AG10803 (cell line): Measurements from ENCODE around the gene DCAF11.

ENCODE experiments used
- DNase-seq: peaks from one replicate; pipeline ENCODE4 v3.0.0; 2010; ENCODE audit warnings: low read depth
- H3K4me3 ChIP-seq: 2 replicates; pipeline ENCODE4 v1.5.1; 2011; ENCODE audit warnings: mild to moderate bottlenecking, low read length, control low read depth
- CTCF ChIP-seq: conservative IDR thresholded peaks from 2 replicates; pipeline ENCODE4 v1.5.1; 2011; ENCODE audit warnings: mild to moderate bottlenecking, low read length, control low read depth, inconsistent platforms

The DCAF11 gene

DNA sequence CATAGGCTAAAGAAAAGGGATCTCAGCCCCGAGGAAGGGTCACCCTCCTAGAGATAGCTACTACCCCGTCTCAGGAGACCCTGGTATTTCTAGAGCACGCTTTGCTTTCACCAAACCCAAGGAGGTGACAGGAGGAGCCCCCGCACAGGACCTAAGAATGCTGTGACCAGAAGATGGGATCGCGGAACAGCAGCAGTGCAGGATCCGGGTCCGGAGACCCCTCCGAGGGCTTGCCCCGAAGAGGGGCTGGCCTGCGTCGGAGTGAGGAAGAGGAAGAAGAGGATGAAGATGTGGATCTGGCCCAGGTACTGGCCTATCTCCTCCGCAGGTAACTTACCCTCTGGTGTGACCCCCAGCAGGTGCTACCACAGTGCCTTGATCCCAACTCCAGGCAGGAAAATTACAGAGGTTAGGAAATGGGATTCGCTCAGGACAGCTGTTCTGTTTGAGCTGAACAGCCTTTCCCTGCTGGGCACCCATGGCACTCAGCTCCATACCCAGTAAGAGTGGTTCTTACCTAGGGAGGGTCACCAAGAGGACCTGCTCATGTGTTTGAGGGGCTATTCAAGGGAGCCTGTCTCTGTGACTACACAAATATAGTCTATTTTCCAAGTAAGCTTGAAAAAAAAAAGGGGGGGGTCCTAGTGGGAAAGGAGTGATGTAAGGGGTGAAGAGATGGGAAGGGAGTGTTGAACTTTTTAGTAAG is 998 bp downstream of the DCAF11 start:
- H3K4me3 ChIP-seq: peak overlapping the region; percentile 90

GRCh38 chr14:24116128-24116814 is 1.7 kb downstream of the DCAF11 start:
- TF ChIP-seq CTCF: no peak
- DNase-seq: no peak
- H3K4me3 ChIP-seq: no peak overlapping the region

More for the DNA sequence above, 998 bp downstream of the DCAF11 start:
- no peak for DNase-seq
- TF ChIP-seq CTCF: no peak

DNA sequence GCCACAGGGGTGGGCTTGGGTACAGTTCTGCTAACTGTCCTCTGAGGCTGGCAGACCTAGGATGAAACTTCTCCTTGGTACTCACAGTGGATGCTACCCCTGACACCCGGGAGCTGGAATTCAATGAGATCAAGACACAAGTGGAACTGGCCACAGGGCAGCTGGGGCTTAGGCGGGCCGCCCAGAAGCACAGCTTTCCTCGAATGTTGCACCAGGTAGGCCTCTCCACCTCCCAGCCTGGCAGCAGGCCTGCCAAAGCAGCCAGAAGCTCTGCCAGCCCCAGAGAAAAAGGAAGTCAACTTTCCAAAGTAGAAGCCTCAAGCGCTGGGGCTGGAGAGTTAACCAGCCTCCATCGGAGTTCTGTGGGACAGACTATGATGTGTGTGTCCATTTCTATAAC is 2.6 kb downstream of the DCAF11 start:
- H3K4me3 ChIP-seq: no peak overlapping the region
- DNase-seq: no peak
- no peak for TF ChIP-seq CTCF

- TF ChIP-seq CTCF: no peak
- no peak for DNase-seq
- H3K4me3 ChIP-seq: no peak overlapping the region
Observed at GRCh38 chr14:24119691-24120090, 5.1 kb downstream of the DCAF11 start.

- DNase-seq: no peak
- no peak overlapping the region for H3K4me3 ChIP-seq
- TF ChIP-seq CTCF: no peak
Observed at GRCh38 chr14:24121210-24121609, 6.6 kb downstream of the DCAF11 start.

GRCh38 chr14:24122416-24122815 is 7.8 kb downstream of the DCAF11 start:
- no peak for DNase-seq
- TF ChIP-seq CTCF: no peak
- H3K4me3 ChIP-seq: no peak overlapping the region

DNA sequence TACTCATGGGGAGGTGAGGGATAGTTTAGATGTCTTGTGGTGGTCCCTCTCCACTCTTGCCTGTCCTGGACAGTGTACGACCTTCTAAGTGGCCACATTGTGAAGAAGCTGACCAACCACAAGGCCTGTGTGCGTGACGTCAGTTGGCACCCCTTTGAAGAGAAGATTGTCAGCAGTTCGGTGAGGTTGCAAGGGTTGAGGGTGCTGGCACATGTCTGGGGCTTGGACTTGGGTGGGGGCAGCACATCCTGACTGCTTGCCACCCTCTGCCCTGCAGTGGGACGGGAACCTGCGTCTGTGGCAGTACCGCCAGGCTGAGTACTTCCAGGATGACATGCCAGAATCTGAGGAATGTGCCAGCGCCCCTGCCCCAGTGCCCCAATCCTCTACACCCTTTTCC is 8.3 kb downstream of the DCAF11 start:
- no peak for DNase-seq
- H3K4me3 ChIP-seq: no peak overlapping the region
- no peak for TF ChIP-seq CTCF
